ENCODE measurements around the gene KCNQ5.
"Not testable (repeated sequence)": the region's sequence is repeated elsewhere in the genome, so short reads cannot be mapped to it uniquely, and the experiment has no call there.

KCNQ5 gene

GRCh38 chr6:72952808-72953630, 331.2 kb downstream of the KCNQ5 start:
- DNase-seq (ENCODE audit: low spot score): peak; percentile 47

GRCh38 chr6:72953971-72954381, 332.1 kb downstream of the KCNQ5 start:
- DNase-seq (ENCODE audit: low spot score): peak; percentile 25

GRCh38 chr6:72954716-72955115, 332.9 kb downstream of the KCNQ5 start:
- DNase-seq (ENCODE audit: low spot score): no peak

- DNase-seq (ENCODE audit: low spot score): no peak
Measured at GRCh38 chr6:72955666-72956065, 333.8 kb downstream of the KCNQ5 start.

- DNase-seq (ENCODE audit: low spot score): no peak
Measured at GRCh38 chr6:72956272-72956671, 334.4 kb downstream of the KCNQ5 start.

GRCh38 chr6:72959821-72960220, 338.0 kb downstream of the KCNQ5 start:
- DNase-seq (ENCODE audit: low spot score): no peak

GRCh38 chr6:72963946-72964345, 342.1 kb downstream of the KCNQ5 start:
- no peak for DNase-seq (ENCODE audit: low spot score)

- DNase-seq (ENCODE audit: low spot score): no peak
Measured at GRCh38 chr6:72966628-72967280, 344.9 kb downstream of the KCNQ5 start.

GRCh38 chr6:72967329-72967728, 345.5 kb downstream of the KCNQ5 start:
- DNase-seq (ENCODE audit: low spot score): no peak

GRCh38 chr6:72968704-72969103, 346.8 kb downstream of the KCNQ5 start:
- peak; percentile 52 for DNase-seq (ENCODE audit: low spot score)

- DNase-seq (ENCODE audit: low spot score): peak; percentile 34
Measured at GRCh38 chr6:72969666-72970065, 347.8 kb downstream of the KCNQ5 start.

GRCh38 chr6:72972579-72972978, 350.7 kb downstream of the KCNQ5 start:
- DNase-seq (ENCODE audit: low spot score): no peak

- no peak for DNase-seq (ENCODE audit: low spot score)
Measured at GRCh38 chr6:72974276-72974675, 352.4 kb downstream of the KCNQ5 start.

- DNase-seq (ENCODE audit: low spot score): no peak
Measured at GRCh38 chr6:72975352-72975752, 353.5 kb downstream of the KCNQ5 start.

- DNase-seq (ENCODE audit: low spot score): no peak
Measured at GRCh38 chr6:72976484-72976883, 354.6 kb downstream of the KCNQ5 start.

- DNase-seq (ENCODE audit: low spot score): no peak
Measured at GRCh38 chr6:72977114-72977513, 355.2 kb downstream of the KCNQ5 start.

- not testable (repeated sequence) for DNase-seq (ENCODE audit: low spot score)
Measured at GRCh38 chr6:72978808-72979207, 356.9 kb downstream of the KCNQ5 start.

- DNase-seq (ENCODE audit: low spot score): not testable (repeated sequence)
Measured at GRCh38 chr6:72984189-72984831, 362.4 kb downstream of the KCNQ5 start.

- no peak for DNase-seq (ENCODE audit: low spot score)
Measured at GRCh38 chr6:72984981-72985665, 363.3 kb downstream of the KCNQ5 start.

- DNase-seq (ENCODE audit: low spot score): no peak
Measured at GRCh38 chr6:72987301-72987700, 365.4 kb downstream of the KCNQ5 start.

GRCh38 chr6:72999995-73000394, 378.1 kb downstream of the KCNQ5 start:
- no peak for DNase-seq (ENCODE audit: low spot score)

- DNase-seq (ENCODE audit: low spot score): no peak
Measured at GRCh38 chr6:73000460-73000859, 378.6 kb downstream of the KCNQ5 start.
